GM12864 (cell line): ENCODE data around the gene MACROD2.

Source experiments
- DNase-seq: peaks from one replicate; pipeline ENCODE4 v3.0.0-alpha.2; 2011; ENCODE audit warnings: low read depth
- H3K4me3 ChIP-seq: 2 replicates; pipeline ENCODE4 v1.5.1; 2011; ENCODE audit warnings: mild to moderate bottlenecking, low read depth, low read length, control low read depth
- TF ChIP-seq, protein P1 (sequence below): IDR thresholded peaks from 2 replicates; pipeline ENCODE4 v1.5.1; 2011; ENCODE audit warnings: low read depth, mild to moderate bottlenecking, moderate library complexity, low read length, control low read depth, inconsistent platforms; ENCODE audit errors: missing control alignments

MACROD2 gene

GRCh38 chr20:14777591-14777990, 782.3 kb downstream of the MACROD2 start:
- DNase-seq: no peak
- no peak overlapping the region for H3K4me3 ChIP-seq
- TF ChIP-seq, protein P1, sequence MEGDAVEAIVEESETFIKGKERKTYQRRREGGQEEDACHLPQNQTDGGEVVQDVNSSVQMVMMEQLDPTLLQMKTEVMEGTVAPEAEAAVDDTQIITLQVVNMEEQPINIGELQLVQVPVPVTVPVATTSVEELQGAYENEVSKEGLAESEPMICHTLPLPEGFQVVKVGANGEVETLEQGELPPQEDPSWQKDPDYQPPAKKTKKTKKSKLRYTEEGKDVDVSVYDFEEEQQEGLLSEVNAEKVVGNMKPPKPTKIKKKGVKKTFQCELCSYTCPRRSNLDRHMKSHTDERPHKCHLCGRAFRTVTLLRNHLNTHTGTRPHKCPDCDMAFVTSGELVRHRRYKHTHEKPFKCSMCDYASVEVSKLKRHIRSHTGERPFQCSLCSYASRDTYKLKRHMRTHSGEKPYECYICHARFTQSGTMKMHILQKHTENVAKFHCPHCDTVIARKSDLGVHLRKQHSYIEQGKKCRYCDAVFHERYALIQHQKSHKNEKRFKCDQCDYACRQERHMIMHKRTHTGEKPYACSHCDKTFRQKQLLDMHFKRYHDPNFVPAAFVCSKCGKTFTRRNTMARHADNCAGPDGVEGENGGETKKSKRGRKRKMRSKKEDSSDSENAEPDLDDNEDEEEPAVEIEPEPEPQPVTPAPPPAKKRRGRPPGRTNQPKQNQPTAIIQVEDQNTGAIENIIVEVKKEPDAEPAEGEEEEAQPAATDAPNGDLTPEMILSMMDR: no peak

DNA sequence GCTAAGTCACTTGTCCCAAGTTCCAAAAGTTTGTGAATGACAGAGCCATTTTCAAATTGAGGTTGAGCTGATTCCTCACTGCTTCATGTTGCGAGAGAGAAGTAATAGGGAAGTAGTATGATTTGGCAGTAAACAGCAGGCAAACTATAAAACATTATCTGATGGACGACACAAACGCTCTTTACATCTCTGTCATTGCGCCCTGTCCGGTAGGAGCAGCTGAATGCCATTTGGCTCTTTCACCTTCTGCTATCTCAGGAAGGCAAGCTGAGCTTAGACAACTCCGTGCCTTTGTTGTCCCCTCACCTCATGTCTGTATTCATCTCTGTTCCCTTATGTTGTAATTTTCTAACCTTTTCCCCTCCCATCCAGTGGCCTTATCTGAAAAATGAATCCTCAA, 782.8 kb downstream of the MACROD2 start:
- TF ChIP-seq, protein P1: no peak
- no peak overlapping the region for H3K4me3 ChIP-seq
- no peak for DNase-seq

DNA sequence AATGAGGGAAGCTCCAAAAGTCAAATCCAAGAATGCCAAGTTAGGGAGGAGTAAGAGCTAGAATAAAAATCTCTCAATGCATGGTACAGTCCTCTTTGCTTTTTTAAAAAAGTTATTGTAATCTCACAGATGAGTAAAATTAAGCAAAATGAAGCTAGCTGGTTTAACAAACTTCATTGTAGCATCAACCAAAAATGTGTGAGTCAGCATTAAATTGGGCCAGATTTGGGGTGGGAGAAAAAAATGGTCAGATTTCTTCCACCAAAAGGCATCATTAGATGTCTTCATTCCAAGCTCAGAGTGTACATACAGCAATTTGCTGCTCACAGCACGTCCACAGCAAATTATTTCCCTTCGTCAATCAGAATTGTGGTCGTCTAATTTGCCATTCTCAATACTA, 783.6 kb downstream of the MACROD2 start:
- H3K4me3 ChIP-seq: no peak overlapping the region
- TF ChIP-seq, protein P1: no peak
- no peak for DNase-seq

GRCh38 chr20:14780508-14780907, 785.2 kb downstream of the MACROD2 start:
- no peak overlapping the region for H3K4me3 ChIP-seq
- TF ChIP-seq, protein P1: no peak
- no peak for DNase-seq

DNA sequence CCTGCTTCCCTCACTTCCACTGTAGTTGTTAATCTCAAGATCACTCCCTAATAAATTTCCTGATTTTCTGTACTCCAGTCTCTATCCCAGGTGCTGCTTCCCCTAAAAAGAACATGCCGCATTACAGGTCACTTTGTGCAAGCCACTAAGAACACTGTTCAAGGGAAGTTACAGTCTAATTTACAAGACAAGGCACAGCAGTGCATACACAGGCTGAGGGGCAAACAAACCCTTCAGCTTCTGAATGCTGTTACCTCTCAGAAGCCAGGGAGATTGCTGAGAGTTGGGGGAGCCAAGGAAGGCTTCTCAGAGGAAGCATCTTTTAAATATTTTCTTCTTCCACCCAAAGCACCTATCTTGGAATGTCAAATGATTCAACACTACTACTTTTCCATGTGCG, 787.4 kb downstream of the MACROD2 start:
- no peak for DNase-seq
- no peak overlapping the region for H3K4me3 ChIP-seq
- TF ChIP-seq, protein P1: no peak

DNA sequence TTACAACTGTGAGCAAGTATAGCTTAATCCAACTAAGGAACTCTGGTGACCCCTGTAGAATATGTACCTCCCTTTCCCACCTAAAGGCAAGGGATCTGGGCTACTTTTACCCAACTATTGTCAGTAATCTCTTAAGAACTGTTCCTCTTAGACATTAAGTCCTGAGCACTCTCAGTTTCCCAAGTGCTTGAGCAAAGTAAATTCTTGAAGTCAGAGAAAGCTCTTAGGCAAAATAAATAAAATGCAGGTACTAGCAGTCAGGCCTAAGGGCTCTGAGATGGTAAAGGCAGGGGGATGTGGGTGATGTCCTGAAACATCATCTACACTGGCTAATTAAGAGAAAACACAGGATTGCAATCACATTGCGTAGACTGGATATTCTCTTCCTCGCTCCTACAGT, 788.5 kb downstream of the MACROD2 start:
- TF ChIP-seq, protein P1: no peak

GRCh38 chr20:14785065-14785743, 789.9 kb downstream of the MACROD2 start:
- TF ChIP-seq, protein P1: no peak
- no peak for DNase-seq
- H3K4me3 ChIP-seq: no peak overlapping the region

More for the DNA sequence above, 788.5 kb downstream of the MACROD2 start:
- no peak overlapping the region for H3K4me3 ChIP-seq
- DNase-seq: no peak
